ENCODE measurements around the gene APOA5.

DNA sequence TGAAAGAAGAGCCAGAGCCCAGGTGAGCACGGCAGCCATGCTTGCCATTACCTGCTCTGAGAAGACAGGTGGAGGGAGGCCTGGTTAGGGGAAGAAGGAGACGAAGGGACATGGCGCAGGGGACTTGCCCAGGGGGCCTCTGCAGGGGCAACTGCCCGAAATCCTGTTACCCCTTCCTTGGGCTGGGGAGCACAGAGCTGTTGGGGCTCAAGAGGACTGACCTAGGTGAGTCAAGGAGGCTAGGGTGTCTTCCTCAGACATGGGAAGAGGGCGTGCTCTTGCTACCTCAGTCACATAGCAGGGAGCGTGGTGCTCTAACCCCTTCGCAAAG is at the start of gene APOA5:
- TF ChIP-seq, protein P1, sequence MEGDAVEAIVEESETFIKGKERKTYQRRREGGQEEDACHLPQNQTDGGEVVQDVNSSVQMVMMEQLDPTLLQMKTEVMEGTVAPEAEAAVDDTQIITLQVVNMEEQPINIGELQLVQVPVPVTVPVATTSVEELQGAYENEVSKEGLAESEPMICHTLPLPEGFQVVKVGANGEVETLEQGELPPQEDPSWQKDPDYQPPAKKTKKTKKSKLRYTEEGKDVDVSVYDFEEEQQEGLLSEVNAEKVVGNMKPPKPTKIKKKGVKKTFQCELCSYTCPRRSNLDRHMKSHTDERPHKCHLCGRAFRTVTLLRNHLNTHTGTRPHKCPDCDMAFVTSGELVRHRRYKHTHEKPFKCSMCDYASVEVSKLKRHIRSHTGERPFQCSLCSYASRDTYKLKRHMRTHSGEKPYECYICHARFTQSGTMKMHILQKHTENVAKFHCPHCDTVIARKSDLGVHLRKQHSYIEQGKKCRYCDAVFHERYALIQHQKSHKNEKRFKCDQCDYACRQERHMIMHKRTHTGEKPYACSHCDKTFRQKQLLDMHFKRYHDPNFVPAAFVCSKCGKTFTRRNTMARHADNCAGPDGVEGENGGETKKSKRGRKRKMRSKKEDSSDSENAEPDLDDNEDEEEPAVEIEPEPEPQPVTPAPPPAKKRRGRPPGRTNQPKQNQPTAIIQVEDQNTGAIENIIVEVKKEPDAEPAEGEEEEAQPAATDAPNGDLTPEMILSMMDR (conservative IDR thresholded peaks at IDR 0.05) = no peak
- TF ChIP-seq EZH2 (IDR thresholded peaks at IDR 0.05; ENCODE audit: low read depth) = no peak

Data from PC-9 (cell line).